Vagina (tissue), 2 donors: ENCODE data around the gene JADE3. TPM values are rescaled to one million over a fixed set of nuclear protein-coding genes. Genes with fewer than 3 reads are reported as not detected.

Experiments used
- DNase-seq, 2 donors: peaks; one replicate each; pipeline ENCODE4 v3.0.0-alpha.2; 2017; ENCODE audit errors: extremely low spot score in 2 of 2
- H3K27ac ChIP-seq: fragments of 200-600 bp; sonication (generic); one replicate; pipeline ENCODE4 v1.5.1; 2019
- H3K27me3 ChIP-seq: fragments of 200-600 bp; sonication (generic); one replicate; pipeline ENCODE4 v1.5.1; 2019
- H3K36me3 ChIP-seq, 2 donors: fragments of 200-600 bp; sonication (generic); one replicate each; pipeline ENCODE4 v1.5.1; 2017 to 2019
- H3K4me1 ChIP-seq: fragments of 200-600 bp; sonication (generic); one replicate; pipeline ENCODE4 v1.5.1; 2019
- H3K4me3 ChIP-seq, 2 donors: fragments of 200-600 bp; sonication (generic); 1 replicate in 1 of 2; 2 replicates in 1 of 2; pipeline ENCODE4 v1.5.1; 2016 to 2019
- H3K9me3 ChIP-seq: fragments of 200-600 bp; sonication (generic); one replicate; pipeline ENCODE4 v1.5.1; 2019
- POLR2A ChIP-seq, 2 donors: fragments of 450-650 bp; IDR thresholded peaks; one replicate each; pipeline ENCODE4 v1.6.1; 2017; ENCODE audit warnings: antibody characterized with exemption in 2 of 2, mild to moderate bottlenecking in 2 of 2, moderate library complexity in 2 of 2
- POLR2AphosphoS5 ChIP-seq, 2 donors: sonication (generic); formaldehyde crosslinking; IDR thresholded peaks; one replicate each; pipeline ENCODE4 v1.9.0; 2017; ENCODE audit warnings: antibody characterized with exemption in 2 of 2, mild to moderate bottlenecking in 2 of 2, low read depth in 1 of 2; ENCODE audit not compliant: insufficient read depth in 1 of 2
- intact Hi-C: fragments of 100-400 bp; cut with DNase I; formaldehyde crosslinking; loops from one replicate; pipeline ENCODE4 v1.15.1; 2023
- total RNA-seq: library from RNA; depleted of rRNA; stranded (reverse); fragments of >200 nt; gene quantifications from one replicate; pipeline ENCODE4 v1.2.3, GENCODE V29; 2016
- TF ChIP-seq, protein P1 (sequence below), 3 experiments: fragments of 450-650 bp in 2 of 3; fragments of 200-600 bp in 1 of 3; sonication (generic) in 1 of 3; IDR thresholded peaks; one replicate each; pipeline ENCODE4 v1.5.1; 2017 to 2019; ENCODE audit warnings: antibody characterized with exemption in 3 of 3, mild to moderate bottlenecking in 2 of 3, moderate library complexity in 2 of 3

JADE3 gene
- total RNA-seq, 1 donor from 2014 or later, result 5.2 TPM

DNA sequence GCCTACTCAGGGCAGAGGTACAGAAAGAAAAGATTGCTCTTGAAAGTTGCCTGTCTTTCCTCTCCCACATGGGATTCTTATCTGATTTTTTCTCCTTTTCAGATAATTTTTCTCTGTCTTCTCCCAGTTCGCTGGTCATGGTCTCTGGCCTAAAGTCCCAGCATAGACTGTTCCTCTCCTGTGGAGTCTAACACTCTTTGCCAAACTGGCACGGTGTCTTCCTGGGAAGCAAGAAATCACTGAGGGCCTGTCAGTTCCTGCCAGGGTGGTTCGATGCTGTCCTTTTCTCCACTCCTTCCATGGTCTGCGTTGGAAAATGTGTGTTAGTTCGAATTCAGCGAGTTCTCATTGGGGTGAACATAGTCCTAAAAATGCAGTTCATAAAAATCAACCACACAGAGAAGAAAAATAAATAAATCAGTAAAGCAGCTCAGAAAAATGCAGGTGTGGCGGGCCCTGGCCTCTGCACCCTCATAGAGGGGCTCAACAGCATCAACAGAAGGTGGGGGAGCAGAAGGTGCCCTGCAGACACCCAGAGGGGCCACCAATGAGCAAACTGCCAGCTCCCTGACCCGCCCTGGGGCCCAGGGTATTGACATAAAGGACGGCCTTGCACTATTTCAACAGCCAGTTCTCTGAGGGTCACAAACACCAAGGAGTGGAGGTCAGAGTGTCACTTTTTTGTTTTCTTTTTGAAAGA is 168.1 kb downstream of the JADE3 start:
- TF ChIP-seq, protein P1, sequence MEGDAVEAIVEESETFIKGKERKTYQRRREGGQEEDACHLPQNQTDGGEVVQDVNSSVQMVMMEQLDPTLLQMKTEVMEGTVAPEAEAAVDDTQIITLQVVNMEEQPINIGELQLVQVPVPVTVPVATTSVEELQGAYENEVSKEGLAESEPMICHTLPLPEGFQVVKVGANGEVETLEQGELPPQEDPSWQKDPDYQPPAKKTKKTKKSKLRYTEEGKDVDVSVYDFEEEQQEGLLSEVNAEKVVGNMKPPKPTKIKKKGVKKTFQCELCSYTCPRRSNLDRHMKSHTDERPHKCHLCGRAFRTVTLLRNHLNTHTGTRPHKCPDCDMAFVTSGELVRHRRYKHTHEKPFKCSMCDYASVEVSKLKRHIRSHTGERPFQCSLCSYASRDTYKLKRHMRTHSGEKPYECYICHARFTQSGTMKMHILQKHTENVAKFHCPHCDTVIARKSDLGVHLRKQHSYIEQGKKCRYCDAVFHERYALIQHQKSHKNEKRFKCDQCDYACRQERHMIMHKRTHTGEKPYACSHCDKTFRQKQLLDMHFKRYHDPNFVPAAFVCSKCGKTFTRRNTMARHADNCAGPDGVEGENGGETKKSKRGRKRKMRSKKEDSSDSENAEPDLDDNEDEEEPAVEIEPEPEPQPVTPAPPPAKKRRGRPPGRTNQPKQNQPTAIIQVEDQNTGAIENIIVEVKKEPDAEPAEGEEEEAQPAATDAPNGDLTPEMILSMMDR (IDR thresholded peaks at IDR 0.05), result no peak
- no peak for TF ChIP-seq POLR2AphosphoS5 (IDR thresholded peaks at IDR 0.05; ENCODE audit: insufficient read depth in 1 of 2, low read depth in 1 of 2)
- no peak for TF ChIP-seq POLR2A (IDR thresholded peaks at IDR 0.05)

DNA sequence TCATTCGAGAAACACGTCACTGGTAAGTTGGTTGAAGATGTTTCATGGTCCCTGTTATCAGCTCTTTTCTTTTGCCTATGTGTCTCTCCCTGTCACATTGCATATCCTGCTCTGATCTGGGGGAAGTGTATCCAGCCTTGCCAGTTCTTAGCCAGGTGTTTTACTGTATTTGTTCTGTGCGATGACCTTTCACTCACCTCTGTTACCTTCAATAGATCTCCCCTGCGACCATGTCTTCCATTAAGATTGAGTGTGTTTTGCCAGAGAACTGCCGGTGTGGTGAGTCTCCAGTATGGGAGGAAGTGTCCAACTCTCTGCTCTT is 168.7 kb downstream of the JADE3 start:
- Histone ChIP-seq H3K4me3 (no peak overlapping the region), H3K36me3 (no peaks in the 10 kb centered on the region), H3K27ac (no peak overlapping the region), H3K27me3 (no peaks in the 10 kb centered on the region), H3K9me3 (no peaks in the 10 kb centered on the region), H3K4me1 (no peaks in the 10 kb centered on the region)
- TF ChIP-seq POLR2A (IDR thresholded peaks at IDR 0.05), result no peak
- TF ChIP-seq, protein P1 (IDR thresholded peaks at IDR 0.05), result no peak
- TF ChIP-seq POLR2AphosphoS5 (IDR thresholded peaks at IDR 0.05; ENCODE audit: insufficient read depth in 1 of 2, low read depth in 1 of 2), result no peak
- DNase-seq, result no peak
- intact Hi-C loops, result no loop called here

More for the DNA sequence above, 168.1 kb downstream of the JADE3 start:
- no peak overlapping the region for H3K4me3 ChIP-seq
- H3K4me1 ChIP-seq, result no peaks in the 10 kb centered on the region
- no peaks in the 10 kb centered on the region for H3K36me3 ChIP-seq
- no peak overlapping the region for H3K27ac ChIP-seq
- intact Hi-C loops, result no loop called here
- no peak for DNase-seq
- no peaks in the 10 kb centered on the region for H3K27me3 ChIP-seq
- no peaks in the 10 kb centered on the region for H3K9me3 ChIP-seq

DNA sequence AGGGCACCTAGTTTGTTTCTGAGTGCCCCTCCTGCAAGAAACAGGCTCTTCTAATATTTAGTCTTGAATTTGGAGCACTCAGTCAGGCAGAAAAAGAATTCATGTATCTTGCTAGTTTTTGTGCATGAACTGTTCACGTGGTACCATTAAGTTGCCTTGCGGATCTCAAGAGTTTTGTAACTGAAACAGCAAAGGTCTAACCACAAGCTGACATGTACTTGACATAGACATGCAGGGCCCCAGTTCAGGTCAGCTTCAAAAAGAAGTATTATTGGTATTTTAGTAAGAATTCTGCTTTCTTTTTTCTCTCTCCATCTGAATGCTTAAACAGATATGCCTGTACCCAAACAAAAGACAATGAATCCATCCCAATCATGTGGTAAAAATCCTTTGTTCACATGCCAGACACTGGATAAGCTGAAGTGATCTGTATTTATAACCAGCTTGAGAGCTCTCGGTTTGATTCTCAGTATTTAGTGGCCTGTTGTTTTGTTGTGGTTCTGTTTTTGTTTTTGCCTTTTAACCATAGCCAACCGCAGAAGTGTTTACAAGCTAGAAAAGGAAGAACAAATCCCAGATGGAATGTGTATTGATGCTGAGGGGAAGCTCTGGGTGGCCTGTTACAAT is 179.0 kb downstream of the JADE3 start:
- Histone ChIP-seq H3K27me3 (no peaks in the 10 kb centered on the region), H3K9me3 (no peaks in the 10 kb centered on the region), H3K4me3 (no peak overlapping the region), H3K4me1 (no peaks in the 10 kb centered on the region), H3K27ac (no peak overlapping the region), H3K36me3 (no peaks in the 10 kb centered on the region)
- no peak for DNase-seq
- intact Hi-C loops, result no loop called here
- TF ChIP-seq, protein P1 (IDR thresholded peaks at IDR 0.05), result no peak
- no peak for TF ChIP-seq POLR2AphosphoS5 (IDR thresholded peaks at IDR 0.05; ENCODE audit: insufficient read depth in 1 of 2, low read depth in 1 of 2)

DNA sequence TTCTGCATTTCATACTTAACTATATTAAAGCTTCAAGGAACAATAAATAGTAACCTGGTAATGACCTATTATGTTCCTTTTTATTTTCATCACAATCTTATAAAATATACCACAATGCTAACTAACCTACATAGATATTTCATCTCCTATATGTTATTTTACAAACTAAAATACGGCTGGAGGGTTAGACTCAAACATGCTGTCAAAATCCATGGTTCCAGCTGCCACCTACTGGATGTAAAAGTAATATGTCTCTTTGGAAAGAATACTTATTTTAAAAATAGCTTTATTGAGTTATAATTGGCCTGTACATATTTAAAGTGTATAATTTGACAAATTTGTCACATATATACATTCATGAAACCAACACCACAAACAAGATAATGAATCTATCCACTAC is 181.0 kb downstream of the JADE3 start:
- TF ChIP-seq, protein P1 (IDR thresholded peaks at IDR 0.05), result peak in 1 of 3 experiments; percentile 14
- TF ChIP-seq POLR2AphosphoS5 (IDR thresholded peaks at IDR 0.05; ENCODE audit: insufficient read depth in 1 of 2, low read depth in 1 of 2), result no peak
- Histone ChIP-seq H3K9me3 (no peaks in the 10 kb centered on the region), H3K27ac (no peak overlapping the region), H3K36me3 (no peaks in the 10 kb centered on the region), H3K4me3 (no peak overlapping the region), H3K27me3 (no peaks in the 10 kb centered on the region), H3K4me1 (no peaks in the 10 kb centered on the region)
- intact Hi-C loops, result no loop called here
- DNase-seq, result no peak

DNA sequence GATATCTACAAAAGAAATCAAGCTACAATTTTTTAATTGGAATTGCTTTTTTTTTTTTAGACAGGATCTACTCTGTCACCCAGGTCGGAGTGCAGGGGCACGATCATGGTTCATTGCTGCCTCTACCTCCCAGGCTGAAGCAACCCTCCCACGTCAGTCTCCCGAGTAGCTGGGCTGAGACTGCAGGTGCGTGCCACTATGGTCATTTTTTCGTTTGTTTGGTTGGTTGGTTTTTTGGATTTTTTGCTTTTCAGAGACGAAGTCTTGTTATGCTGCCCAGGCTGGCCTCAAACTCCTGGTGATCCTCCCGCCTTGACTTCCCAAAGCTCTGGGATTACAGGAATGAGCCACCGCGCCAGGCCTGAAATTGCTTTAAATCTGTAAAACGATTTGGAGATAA is 181.6 kb downstream of the JADE3 start:
- no peak for DNase-seq
- TF ChIP-seq POLR2A (IDR thresholded peaks at IDR 0.05), result no peak
- TF ChIP-seq POLR2AphosphoS5 (IDR thresholded peaks at IDR 0.05; ENCODE audit: insufficient read depth in 1 of 2, low read depth in 1 of 2), result no peak
- Histone ChIP-seq H3K9me3 (no peaks in the 10 kb centered on the region), H3K4me3 (no peak overlapping the region), H3K27ac (no peak overlapping the region), H3K27me3 (no peaks in the 10 kb centered on the region), H3K36me3 (no peaks in the 10 kb centered on the region), H3K4me1 (no peaks in the 10 kb centered on the region)
- intact Hi-C loops, result no loop called here
